Ishikawa (cell line): ENCODE measurements around the gene ENDOU.

Experiments
- CEBPB ChIP-seq: IDR thresholded peaks from 2 replicates; pipeline ENCODE4 v1.6.1; 2012
- CREB1 ChIP-seq: IDR thresholded peaks from 2 replicates; pipeline ENCODE4 v1.6.1; 2012; ENCODE audit warnings: low read depth
- EGR1 ChIP-seq: IDR thresholded peaks from 2 replicates; pipeline ENCODE4 v1.6.1; 2012
- EP300 ChIP-seq: IDR thresholded peaks from 2 replicates; pipeline ENCODE4 v1.6.1; 2012; ENCODE audit warnings: borderline replicate concordance
- FOXM1 ChIP-seq: IDR thresholded peaks from 2 replicates; pipeline ENCODE4 v1.6.1; 2012; ENCODE audit warnings: low read depth, borderline replicate concordance
- NFIC ChIP-seq: IDR thresholded peaks from 2 replicates; pipeline ENCODE4 v1.6.1; 2012
- RAD21 ChIP-seq: IDR thresholded peaks from 2 replicates; pipeline ENCODE4 v1.6.1; 2012; ENCODE audit warnings: low read depth
- TAF1 ChIP-seq: IDR thresholded peaks from 2 replicates; pipeline ENCODE4 v1.6.1; 2012; ENCODE audit warnings: low read depth, mild to moderate bottlenecking
- TCF12 ChIP-seq: IDR thresholded peaks from 2 replicates; pipeline ENCODE4 v1.6.1; 2012; ENCODE audit warnings: low read depth
- TEAD4 ChIP-seq: IDR thresholded peaks from 2 replicates; pipeline ENCODE4 v1.6.1; 2012
- YY1 ChIP-seq: IDR thresholded peaks from 2 replicates; pipeline ENCODE4 v1.6.1; 2012; ENCODE audit warnings: low read depth
- ZBTB7A ChIP-seq: IDR thresholded peaks from 2 replicates; pipeline ENCODE4 v1.6.1; 2012; ENCODE audit warnings: low read depth
- TF ChIP-seq, protein P1 (sequence below): IDR thresholded peaks from 2 replicates; pipeline ENCODE4 v1.6.1; 2012; ENCODE audit warnings: low read depth, mild to moderate bottlenecking
- TF ChIP-seq, protein P2 (sequence below): IDR thresholded peaks from 2 replicates; pipeline ENCODE4 v1.6.1; 2012
- TF ChIP-seq, protein P3 (sequence below): IDR thresholded peaks from 2 replicates; pipeline ENCODE4 v1.6.1; 2012

ENDOU gene

DNA sequence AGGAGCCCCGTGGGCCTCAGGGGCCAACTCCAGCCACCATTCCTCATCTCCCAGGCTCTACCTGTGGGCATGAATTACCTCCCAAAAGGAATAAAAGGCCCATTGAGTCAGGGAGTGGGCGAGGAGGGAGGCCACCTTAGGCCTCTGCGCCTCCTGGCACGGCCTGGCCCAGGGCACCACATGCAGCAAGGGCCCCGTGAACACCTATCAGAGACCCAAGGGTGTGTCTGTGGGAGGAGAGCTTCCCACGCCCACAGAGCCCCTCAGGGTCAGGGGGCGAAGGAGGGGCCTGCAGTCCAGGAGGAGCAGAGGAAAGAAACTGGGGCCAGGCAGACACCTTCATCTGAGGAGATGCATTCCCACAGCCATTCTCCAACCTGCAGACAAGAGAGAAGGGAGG is 21.2 kb upstream of the ENDOU start:
- TF ChIP-seq, protein P1, sequence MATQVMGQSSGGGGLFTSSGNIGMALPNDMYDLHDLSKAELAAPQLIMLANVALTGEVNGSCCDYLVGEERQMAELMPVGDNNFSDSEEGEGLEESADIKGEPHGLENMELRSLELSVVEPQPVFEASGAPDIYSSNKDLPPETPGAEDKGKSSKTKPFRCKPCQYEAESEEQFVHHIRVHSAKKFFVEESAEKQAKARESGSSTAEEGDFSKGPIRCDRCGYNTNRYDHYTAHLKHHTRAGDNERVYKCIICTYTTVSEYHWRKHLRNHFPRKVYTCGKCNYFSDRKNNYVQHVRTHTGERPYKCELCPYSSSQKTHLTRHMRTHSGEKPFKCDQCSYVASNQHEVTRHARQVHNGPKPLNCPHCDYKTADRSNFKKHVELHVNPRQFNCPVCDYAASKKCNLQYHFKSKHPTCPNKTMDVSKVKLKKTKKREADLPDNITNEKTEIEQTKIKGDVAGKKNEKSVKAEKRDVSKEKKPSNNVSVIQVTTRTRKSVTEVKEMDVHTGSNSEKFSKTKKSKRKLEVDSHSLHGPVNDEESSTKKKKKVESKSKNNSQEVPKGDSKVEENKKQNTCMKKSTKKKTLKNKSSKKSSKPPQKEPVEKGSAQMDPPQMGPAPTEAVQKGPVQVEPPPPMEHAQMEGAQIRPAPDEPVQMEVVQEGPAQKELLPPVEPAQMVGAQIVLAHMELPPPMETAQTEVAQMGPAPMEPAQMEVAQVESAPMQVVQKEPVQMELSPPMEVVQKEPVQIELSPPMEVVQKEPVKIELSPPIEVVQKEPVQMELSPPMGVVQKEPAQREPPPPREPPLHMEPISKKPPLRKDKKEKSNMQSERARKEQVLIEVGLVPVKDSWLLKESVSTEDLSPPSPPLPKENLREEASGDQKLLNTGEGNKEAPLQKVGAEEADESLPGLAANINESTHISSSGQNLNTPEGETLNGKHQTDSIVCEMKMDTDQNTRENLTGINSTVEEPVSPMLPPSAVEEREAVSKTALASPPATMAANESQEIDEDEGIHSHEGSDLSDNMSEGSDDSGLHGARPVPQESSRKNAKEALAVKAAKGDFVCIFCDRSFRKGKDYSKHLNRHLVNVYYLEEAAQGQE: no peak
- TF ChIP-seq CREB1 (no peak), CEBPB (no peak), YY1 (no peak), NFIC (no peak), EGR1 (no peak), TCF12 (no peak), FOXM1 (no peak), EP300 (no peak), TEAD4 (no peak), ZBTB7A (no peak), TAF1 (no peak), RAD21 (no peak)
- TF ChIP-seq, protein P2, sequence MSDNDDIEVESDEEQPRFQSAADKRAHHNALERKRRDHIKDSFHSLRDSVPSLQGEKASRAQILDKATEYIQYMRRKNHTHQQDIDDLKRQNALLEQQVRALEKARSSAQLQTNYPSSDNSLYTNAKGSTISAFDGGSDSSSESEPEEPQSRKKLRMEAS: no peak
- TF ChIP-seq, protein P3, sequence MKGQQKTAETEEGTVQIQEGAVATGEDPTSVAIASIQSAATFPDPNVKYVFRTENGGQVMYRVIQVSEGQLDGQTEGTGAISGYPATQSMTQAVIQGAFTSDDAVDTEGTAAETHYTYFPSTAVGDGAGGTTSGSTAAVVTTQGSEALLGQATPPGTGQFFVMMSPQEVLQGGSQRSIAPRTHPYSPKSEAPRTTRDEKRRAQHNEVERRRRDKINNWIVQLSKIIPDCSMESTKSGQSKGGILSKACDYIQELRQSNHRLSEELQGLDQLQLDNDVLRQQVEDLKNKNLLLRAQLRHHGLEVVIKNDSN: no peak

DNA sequence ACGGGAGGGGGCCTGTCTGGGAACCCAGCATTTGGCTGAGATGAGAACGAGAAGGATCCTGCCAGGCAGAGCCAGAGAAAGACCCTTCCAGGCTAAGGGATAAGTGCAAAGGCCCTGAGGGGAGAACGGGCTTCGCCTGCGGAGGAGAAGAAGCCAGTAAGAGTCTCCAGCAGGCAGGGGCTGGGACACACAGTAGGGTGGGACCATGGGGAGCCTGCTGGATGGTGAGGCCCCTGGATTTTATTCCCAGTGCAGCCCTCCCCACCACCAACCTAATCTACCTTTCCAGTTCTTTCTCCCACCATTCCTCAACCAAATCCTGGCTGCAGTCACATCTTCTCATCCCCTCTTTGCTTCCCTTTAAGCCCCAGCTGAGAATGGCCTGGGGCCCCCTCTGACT is 20.8 kb upstream of the ENDOU start:
- TF ChIP-seq, protein P2: no peak
- TF ChIP-seq, protein P1: no peak
- no peak for TF ChIP-seq TCF12
- no peak for TF ChIP-seq YY1
- TF ChIP-seq FOXM1: no peak
- TF ChIP-seq EP300: no peak
- TF ChIP-seq, protein P3: no peak
- no peak for TF ChIP-seq CREB1
- TF ChIP-seq NFIC: no peak
- TF ChIP-seq RAD21: no peak
- TF ChIP-seq TEAD4: no peak
- TF ChIP-seq EGR1: no peak
- TF ChIP-seq ZBTB7A: no peak
- TF ChIP-seq CEBPB: no peak
- no peak for TF ChIP-seq TAF1

DNA sequence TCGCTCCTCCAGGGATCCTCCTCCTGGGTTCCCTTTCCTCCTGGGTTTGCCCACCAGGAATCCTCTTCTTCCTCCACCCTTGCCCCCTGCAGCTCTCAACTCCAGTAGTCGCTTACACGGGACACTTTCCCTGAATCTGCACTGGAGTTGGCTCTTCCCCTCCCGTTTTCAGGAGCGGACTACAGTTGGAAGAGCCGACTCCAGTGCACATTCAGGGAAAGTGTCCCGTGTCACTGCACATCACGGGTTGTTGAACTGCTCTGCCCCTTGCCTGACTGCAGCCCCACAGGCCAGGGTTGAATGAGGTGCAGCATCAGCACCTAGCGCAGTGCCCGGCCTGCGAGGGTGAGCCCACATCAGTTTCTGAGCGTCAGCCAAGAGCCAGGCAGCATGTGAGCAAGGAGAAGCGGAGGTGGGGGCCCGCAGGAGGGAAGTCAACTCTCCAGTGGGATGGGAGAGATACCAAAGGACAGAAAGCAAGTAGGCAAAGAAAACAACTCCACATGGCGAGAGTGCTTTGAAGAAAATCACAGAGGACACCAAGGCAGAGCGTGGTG is 20.3 kb upstream of the ENDOU start:
- no peak for TF ChIP-seq CREB1
- TF ChIP-seq, protein P2: no peak

DNA sequence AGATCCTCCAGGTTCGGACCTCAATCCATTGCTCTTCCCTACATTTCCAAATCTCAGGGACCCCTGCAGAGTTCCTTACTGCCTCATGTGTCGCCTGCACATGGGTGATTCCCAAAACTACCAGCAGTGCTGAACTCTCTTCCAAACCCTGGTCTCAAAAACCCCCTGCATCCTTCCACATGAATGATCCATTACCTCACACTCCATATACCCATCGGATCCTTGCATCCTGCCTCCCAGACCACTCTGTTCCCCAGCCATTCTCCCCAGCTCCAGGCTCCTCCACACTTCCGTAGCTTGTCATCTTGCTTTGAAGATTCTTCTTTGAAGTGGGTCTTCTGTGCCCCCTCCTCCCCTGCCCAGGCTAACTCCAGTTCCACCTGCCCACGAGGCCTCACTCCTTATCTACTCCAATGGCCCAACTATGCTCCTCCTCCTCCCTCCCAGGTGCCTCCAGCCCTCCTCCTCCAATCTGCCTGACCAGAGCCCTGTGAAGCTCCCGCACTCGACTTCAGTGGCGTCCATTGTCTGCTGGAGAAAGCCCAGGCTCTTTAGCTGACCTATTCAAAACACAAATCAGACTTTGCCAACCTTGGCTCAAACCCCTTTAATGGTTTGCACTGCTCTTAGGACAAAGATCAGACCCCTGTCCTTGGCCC is 19.6 kb upstream of the ENDOU start:
- no peak for TF ChIP-seq EGR1
- TF ChIP-seq, protein P1: no peak
- no peak for TF ChIP-seq CEBPB
- TF ChIP-seq, protein P3: no peak
- no peak for TF ChIP-seq NFIC
- no peak for TF ChIP-seq YY1
- TF ChIP-seq ZBTB7A: no peak
